Glomerular visceral epithelial cell (primary cell): Measurements from ENCODE around the gene ATP2B1.

Experiments used
- DNase-seq: peaks from one replicate; pipeline ENCODE4 v3.0.0-alpha.2; 2016; ENCODE audit errors: extremely low spot score

The ATP2B1 gene

GRCh38 chr12:89542912-89543592 lies 165.6 kb downstream of the ATP2B1 start:
- peak; percentile 73 for DNase-seq

GRCh38 chr12:89542236-89542635 lies 166.4 kb downstream of the ATP2B1 start:
- DNase-seq, result no peak

DNA sequence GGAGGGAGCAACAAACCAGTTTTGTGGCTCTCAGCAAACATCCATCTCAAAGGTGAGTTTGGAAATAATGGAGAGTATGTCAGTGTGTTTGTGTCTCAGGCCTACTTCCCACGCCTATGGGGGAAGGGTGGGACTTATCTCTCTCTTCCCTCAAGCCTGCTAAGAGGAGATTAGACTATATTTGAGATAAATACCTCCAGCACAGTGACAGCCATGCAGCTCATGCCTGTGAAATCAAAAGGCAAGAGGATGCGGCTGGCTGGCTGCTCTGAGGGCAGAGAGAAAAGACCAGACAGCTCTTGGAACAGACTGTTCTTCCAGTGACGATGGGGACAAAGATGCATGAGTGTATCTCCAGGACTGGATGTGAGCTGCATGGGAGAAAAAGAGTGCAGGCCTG lies 168.1 kb downstream of the ATP2B1 start:
- no peak for DNase-seq

DNA sequence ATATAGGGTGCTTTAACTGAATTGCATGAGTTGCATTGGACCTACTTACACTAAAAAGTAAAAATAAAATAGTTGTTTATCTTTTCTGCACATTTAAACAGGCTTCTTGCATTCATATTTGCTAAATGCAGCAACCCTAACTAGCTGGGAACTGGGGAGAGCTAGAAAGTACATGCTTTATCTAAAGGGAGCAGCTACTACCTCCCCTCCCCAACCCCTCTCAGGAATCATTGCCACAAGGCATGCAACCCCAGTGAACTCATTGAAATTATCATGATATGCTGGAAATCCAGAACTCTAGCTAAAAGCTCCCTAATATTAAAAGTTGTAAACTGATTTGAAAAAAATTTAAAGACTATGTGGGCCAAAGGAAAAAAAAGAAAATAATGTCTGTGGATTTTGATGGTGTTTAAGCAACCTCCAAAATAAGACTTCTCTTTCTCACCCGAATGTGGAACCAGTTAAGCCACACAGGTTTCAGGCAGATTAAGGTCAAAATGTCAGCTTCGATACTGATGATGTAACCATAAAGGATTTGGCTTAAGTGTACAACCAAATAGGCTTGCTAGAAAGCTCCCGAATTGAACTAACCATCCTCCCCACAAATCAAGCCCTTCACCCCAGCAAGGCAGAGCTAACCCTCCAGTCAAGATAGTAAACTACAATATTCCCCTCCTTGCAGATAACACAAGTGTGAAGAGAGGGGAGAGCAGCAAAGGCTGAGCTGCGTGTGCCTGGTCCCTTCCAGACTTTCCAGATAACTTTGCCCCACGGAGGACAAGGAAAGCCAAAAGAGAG lies 169.0 kb downstream of the ATP2B1 start:
- no peak for DNase-seq

GRCh38 chr12:89538897-89539296 lies 169.7 kb downstream of the ATP2B1 start:
- no peak for DNase-seq
